Measurements from ENCODE around the gene CCR7.

The CCR7 gene

DNA sequence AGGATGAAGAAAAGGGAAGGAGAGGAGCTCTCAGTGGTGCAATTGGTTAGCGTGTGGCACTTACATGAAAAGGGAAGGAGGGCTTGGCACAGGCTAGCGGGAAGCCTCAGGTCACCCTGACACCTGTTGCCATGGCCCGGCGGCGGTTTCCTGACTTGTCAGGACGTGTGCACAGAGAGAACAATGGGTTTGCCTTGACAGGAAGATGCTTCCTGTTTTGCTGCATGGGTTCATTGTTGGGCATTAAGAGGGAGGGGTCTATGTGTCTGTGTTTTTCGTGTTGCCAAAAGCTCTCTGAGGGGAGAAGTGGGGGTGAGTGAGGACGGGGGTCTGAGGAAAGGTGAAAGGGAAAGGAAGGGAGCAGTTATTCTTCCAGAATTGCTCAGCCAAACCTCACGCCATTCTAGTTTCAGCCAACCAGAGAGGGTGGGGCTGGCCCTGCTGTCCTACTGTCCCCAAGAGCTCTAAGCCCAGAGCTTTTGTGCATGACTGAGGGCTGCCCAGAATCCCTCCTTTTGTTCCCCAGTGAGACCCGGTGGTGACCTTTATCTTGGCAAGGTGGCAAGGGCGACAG is 17.1 kb upstream of the CCR7 start:
- H3F3A ChIP-seq (ENCODE audit: insufficient read depth, low read length): peaks cover 20% of the 10 kb centered on the region
- peak overlapping the region; percentile 91 for H2AFZ ChIP-seq (ENCODE audit: low read length)
- no peaks in the 10 kb centered on the region for H3K9me2 ChIP-seq (replicated peaks; ENCODE audit: insufficient read depth, low read length)
- H3K9me3 ChIP-seq (replicated peaks; ENCODE audit: insufficient read depth, low read length): no peaks in the 10 kb centered on the region
- peak overlapping the region; percentile 38 for H3K4me3 ChIP-seq (ENCODE audit: low read length)
- H3K9ac ChIP-seq (ENCODE audit: low read length): peak overlapping the region; percentile 49; the same call in 1 of the 2 replicates
- no peaks in the 10 kb centered on the region for H3K27me3 ChIP-seq (replicated peaks; ENCODE audit: insufficient read depth, low read length)
- peak overlapping the region; percentile 92 for H3K4me2 ChIP-seq (ENCODE audit: low read depth, low read length)
- peak overlapping the region; percentile 88 for H3K27ac ChIP-seq (ENCODE audit: low read length)
- TF ChIP-seq CTCF (IDR thresholded peaks at IDR 0.05; ENCODE audit: low read length) (no peak), EZH2phosphoT487 (IDR thresholded peaks at IDR 0.05; ENCODE audit: low read length) (no peak), EZH2 (optimal IDR thresholded peaks at IDR 0.05; ENCODE audit: low read depth, low read length) (no peak)
- DNase-seq: peak; percentile 95
- no peaks in the 10 kb centered on the region for H4K20me1 ChIP-seq (ENCODE audit: insufficient read depth, low read length)
- no peaks in the 10 kb centered on the region for H3K36me3 ChIP-seq (replicated peaks; ENCODE audit: insufficient read depth, low read length)
- peaks cover 29% of the 10 kb centered on the region for H3K4me1 ChIP-seq (ENCODE audit: low read length)
- H3K79me2 ChIP-seq (ENCODE audit: low read length): no peaks in the 10 kb centered on the region

- DNase-seq: no peak
- peaks cover 23% of the 10 kb centered on the region for H3F3A ChIP-seq (ENCODE audit: insufficient read depth, low read length)
- H3K27me3 ChIP-seq (replicated peaks; ENCODE audit: insufficient read depth, low read length): 0 out of 2 replicates have a peak, but pooled peaks cover 6% of the 10 kb centered on the region
- H3K79me2 ChIP-seq (ENCODE audit: low read length): no peaks in the 10 kb centered on the region
- no peaks in the 10 kb centered on the region for H3K36me3 ChIP-seq (replicated peaks; ENCODE audit: insufficient read depth, low read length)
- peaks cover 34% of the 10 kb centered on the region for H3K4me1 ChIP-seq (ENCODE audit: low read length)
- H2AFZ ChIP-seq (ENCODE audit: low read length): no peak overlapping the region
- H3K9ac ChIP-seq (ENCODE audit: low read length): no peak overlapping the region
- no peak for TF ChIP-seq CTCF (IDR thresholded peaks at IDR 0.05; ENCODE audit: low read length)
- no peak for TF ChIP-seq EZH2phosphoT487 (IDR thresholded peaks at IDR 0.05; ENCODE audit: low read length)
- no peaks in the 10 kb centered on the region for H4K20me1 ChIP-seq (ENCODE audit: insufficient read depth, low read length)
- no peak overlapping the region for H3K27ac ChIP-seq (ENCODE audit: low read length)
- no peaks in the 10 kb centered on the region for H3K9me3 ChIP-seq (replicated peaks; ENCODE audit: insufficient read depth, low read length)
- H3K9me2 ChIP-seq (replicated peaks; ENCODE audit: insufficient read depth, low read length): no peaks in the 10 kb centered on the region
- no peak overlapping the region for H3K4me2 ChIP-seq (ENCODE audit: low read depth, low read length)
- H3K4me3 ChIP-seq (ENCODE audit: low read length): no peak overlapping the region
These were observed 14.9 kb upstream of the CCR7 start for GRCh38 chr17:40580140-40580539.

- Histone ChIP-seq H3K27ac (ENCODE audit: low read length) (no peak overlapping the region), H3K4me1 (ENCODE audit: low read length) (peaks cover 34% of the 10 kb centered on the region), H3K4me2 (ENCODE audit: low read depth, low read length) (no peak overlapping the region), H3K9me2 (replicated peaks; ENCODE audit: insufficient read depth, low read length) (no peaks in the 10 kb centered on the region), H3K9ac (ENCODE audit: low read length) (no peak overlapping the region), H3K4me3 (ENCODE audit: low read length) (no peak overlapping the region), H4K20me1 (ENCODE audit: insufficient read depth, low read length) (no peaks in the 10 kb centered on the region), H3K36me3 (replicated peaks; ENCODE audit: insufficient read depth, low read length) (no peaks in the 10 kb centered on the region), H3K79me2 (ENCODE audit: low read length) (no peaks in the 10 kb centered on the region), H3K27me3 (replicated peaks; ENCODE audit: insufficient read depth, low read length) (peaks cover 6% of the 10 kb centered on the region; the same call in 1 of the 2 replicates), H2AFZ (ENCODE audit: low read length) (no peak overlapping the region), H3F3A (ENCODE audit: insufficient read depth, low read length) (peaks cover 23% of the 10 kb centered on the region), H3K9me3 (replicated peaks; ENCODE audit: insufficient read depth, low read length) (no peaks in the 10 kb centered on the region)
- no peak for TF ChIP-seq CTCF (IDR thresholded peaks at IDR 0.05; ENCODE audit: low read length)
- no peak for TF ChIP-seq EZH2phosphoT487 (IDR thresholded peaks at IDR 0.05; ENCODE audit: low read length)
- no peak for TF ChIP-seq EZH2 (optimal IDR thresholded peaks at IDR 0.05; ENCODE audit: low read depth, low read length)
- no peak for DNase-seq
These were observed 14.2 kb upstream of the CCR7 start for GRCh38 chr17:40579471-40579870.
